ENCODE measurements around the gene ADTRP. TPM values are rescaled to one million over a fixed set of nuclear protein-coding genes. Genes with fewer than 3 reads are reported as not detected.

Gene ADTRP
- total RNA-seq, 1 experiment from 2014 or later, result 0.50 TPM

DNA sequence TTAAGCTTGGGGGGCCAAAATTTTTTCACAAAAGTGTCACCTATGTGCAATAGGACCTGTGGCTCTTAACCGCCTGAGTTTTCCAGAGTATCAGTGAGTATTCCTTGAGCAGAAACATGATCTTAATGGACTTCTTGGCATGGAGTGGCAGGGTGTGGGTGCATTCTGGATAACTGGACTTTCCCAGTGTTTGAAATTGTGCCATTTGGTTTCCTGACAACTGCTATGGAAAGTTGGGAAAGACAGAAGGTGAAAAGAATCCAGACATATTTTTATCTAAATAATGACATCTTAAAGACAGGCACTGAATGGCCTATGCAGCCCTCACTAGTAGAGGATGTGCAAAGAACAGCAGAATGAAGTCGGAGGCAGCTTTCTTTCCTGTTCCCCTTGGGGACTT lies 34.3 kb upstream of the ADTRP start:
- TF ChIP-seq, protein P1, sequence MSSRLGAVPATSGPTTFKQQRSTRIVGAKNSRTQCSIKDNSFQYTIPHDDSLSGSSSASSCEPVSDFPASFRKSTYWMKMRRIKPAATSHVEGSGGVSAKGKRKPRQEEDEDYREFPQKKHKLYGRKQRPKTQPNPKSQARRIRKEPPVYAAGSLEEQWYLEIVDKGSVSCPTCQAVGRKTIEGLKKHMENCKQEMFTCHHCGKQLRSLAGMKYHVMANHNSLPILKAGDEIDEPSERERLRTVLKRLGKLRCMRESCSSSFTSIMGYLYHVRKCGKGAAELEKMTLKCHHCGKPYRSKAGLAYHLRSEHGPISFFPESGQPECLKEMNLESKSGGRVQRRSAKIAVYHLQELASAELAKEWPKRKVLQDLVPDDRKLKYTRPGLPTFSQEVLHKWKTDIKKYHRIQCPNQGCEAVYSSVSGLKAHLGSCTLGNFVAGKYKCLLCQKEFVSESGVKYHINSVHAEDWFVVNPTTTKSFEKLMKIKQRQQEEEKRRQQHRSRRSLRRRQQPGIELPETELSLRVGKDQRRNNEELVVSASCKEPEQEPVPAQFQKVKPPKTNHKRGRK (CRISPR knock-in tag; IDR thresholded peaks at IDR 0.05; ENCODE audit: borderline replicate concordance), result no peak
- no peak for TF ChIP-seq CREM (CRISPR knock-in tag; IDR thresholded peaks at IDR 0.05)
- CTCF ChIA-PET, result no interaction called here

DNA sequence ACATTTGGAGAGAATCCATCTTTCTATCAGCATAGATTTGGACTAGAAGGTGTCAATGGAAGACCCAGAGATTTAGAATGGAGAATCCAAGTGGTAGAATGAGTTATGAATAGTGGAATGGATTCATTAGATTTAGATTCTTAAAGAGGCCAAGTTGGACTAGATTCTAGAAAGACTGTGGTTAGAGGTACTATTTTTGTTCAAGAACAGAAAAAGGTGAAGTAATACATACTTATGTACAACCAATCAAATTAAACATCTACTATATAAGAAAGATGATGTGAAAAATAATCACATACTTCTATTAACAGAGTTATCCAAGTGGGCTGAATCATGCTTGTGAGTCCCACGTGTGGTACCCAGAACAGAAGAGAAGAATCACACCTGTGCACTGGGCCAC lies 33.8 kb upstream of the ADTRP start:
- no peak for ATAC-seq
- TF ChIP-seq NR1H2 (CRISPR knock-in tag; IDR thresholded peaks at IDR 0.05) (no peak), ESRRA (CRISPR knock-in tag; IDR thresholded peaks at IDR 0.05; ENCODE audit: borderline replicate concordance) (no peak), TEAD4 (CRISPR knock-in tag; IDR thresholded peaks at IDR 0.05) (no peak), ZNF416 (CRISPR knock-in tag; IDR thresholded peaks at IDR 0.05) (no peak), FOXJ3 (CRISPR knock-in tag; IDR thresholded peaks at IDR 0.05; ENCODE audit: borderline replicate concordance) (no peak), MXD4 (CRISPR knock-in tag; IDR thresholded peaks at IDR 0.05; ENCODE audit: borderline replicate concordance) (no peak), NFYB (CRISPR knock-in tag; conservative IDR thresholded peaks at IDR 0.05; ENCODE audit: low read depth) (no peak)
- TF ChIP-seq, protein P2, sequence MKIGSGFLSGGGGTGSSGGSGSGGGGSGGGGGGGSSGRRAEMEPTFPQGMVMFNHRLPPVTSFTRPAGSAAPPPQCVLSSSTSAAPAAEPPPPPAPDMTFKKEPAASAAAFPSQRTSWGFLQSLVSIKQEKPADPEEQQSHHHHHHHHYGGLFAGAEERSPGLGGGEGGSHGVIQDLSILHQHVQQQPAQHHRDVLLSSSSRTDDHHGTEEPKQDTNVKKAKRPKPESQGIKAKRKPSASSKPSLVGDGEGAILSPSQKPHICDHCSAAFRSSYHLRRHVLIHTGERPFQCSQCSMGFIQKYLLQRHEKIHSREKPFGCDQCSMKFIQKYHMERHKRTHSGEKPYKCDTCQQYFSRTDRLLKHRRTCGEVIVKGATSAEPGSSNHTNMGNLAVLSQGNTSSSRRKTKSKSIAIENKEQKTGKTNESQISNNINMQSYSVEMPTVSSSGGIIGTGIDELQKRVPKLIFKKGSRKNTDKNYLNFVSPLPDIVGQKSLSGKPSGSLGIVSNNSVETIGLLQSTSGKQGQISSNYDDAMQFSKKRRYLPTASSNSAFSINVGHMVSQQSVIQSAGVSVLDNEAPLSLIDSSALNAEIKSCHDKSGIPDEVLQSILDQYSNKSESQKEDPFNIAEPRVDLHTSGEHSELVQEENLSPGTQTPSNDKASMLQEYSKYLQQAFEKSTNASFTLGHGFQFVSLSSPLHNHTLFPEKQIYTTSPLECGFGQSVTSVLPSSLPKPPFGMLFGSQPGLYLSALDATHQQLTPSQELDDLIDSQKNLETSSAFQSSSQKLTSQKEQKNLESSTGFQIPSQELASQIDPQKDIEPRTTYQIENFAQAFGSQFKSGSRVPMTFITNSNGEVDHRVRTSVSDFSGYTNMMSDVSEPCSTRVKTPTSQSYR (CRISPR knock-in tag; IDR thresholded peaks at IDR 0.05), result no peak
- TF ChIP-seq, protein P3, sequence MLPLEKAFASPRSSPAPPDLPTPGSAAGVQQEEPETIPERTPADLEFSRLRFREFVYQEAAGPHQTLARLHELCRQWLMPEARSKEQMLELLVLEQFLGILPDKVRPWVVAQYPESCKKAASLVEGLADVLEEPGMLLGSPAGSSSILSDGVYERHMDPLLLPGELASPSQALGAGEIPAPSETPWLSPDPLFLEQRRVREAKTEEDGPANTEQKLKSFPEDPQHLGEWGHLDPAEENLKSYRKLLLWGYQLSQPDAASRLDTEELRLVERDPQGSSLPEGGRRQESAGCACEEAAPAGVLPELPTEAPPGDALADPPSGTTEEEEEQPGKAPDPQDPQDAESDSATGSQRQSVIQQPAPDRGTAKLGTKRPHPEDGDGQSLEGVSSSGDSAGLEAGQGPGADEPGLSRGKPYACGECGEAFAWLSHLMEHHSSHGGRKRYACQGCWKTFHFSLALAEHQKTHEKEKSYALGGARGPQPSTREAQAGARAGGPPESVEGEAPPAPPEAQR (CRISPR knock-in tag; IDR thresholded peaks at IDR 0.05), result no peak
- TF ChIP-seq, protein P4, sequence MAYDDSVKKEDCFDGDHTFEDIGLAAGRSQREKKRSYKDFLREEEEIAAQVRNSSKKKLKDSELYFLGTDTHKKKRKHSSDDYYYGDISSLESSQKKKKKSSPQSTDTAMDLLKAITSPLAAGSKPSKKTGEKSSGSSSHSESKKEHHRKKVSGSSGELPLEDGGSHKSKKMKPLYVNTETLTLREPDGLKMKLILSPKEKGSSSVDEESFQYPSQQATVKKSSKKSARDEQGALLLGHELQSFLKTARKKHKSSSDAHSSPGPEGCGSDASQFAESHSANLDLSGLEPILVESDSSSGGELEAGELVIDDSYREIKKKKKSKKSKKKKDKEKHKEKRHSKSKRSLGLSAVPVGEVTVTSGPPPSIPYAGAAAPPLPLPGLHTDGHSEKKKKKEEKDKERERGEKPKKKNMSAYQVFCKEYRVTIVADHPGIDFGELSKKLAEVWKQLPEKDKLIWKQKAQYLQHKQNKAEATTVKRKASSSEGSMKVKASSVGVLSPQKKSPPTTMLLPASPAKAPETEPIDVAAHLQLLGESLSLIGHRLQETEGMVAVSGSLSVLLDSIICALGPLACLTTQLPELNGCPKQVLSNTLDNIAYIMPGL (CRISPR knock-in tag; IDR thresholded peaks at IDR 0.05), result no peak
- TF ChIP-seq, protein P5, sequence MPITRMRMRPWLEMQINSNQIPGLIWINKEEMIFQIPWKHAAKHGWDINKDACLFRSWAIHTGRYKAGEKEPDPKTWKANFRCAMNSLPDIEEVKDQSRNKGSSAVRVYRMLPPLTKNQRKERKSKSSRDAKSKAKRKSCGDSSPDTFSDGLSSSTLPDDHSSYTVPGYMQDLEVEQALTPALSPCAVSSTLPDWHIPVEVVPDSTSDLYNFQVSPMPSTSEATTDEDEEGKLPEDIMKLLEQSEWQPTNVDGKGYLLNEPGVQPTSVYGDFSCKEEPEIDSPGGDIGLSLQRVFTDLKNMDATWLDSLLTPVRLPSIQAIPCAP (CRISPR knock-in tag; IDR thresholded peaks at IDR 0.05), result no peak
- peaks cover 5% of the 10 kb centered on the region for H3K9me3 Mint-ChIP-seq
- CTCF ChIA-PET, result no interaction called here
- DNase-seq (ENCODE audit: low spot score), result no peak
- H3K4me1 Mint-ChIP-seq, result peaks cover 8% of the 10 kb centered on the region; the same call in 1 of the 2 replicates
- H3K27me3 Mint-ChIP-seq (ENCODE audit: low read depth), result no peaks in the 10 kb centered on the region; the same call in 1 of the 2 replicates
- no peak overlapping the region for H3K27ac Mint-ChIP-seq
- POLR2A ChIA-PET, result no interaction called here
- no peaks in the 10 kb centered on the region for H3K36me3 Mint-ChIP-seq
- H3K4me3 Mint-ChIP-seq, result no peak overlapping the region

More for the DNA sequence above, 34.3 kb upstream of the ADTRP start:
- Mint-ChIP-seq H3K4me3 (no peak overlapping the region), H3K9me3 (peaks cover 5% of the 10 kb centered on the region), H3K4me1 (peaks cover 8% of the 10 kb centered on the region; the same call in 1 of the 2 replicates), H3K36me3 (no peaks in the 10 kb centered on the region), H3K27me3 (ENCODE audit: low read depth) (no peaks in the 10 kb centered on the region; the same call in 1 of the 2 replicates), H3K27ac (no peak overlapping the region)
- ATAC-seq (no peak), DNase-seq (ENCODE audit: low spot score) (no peak)
- POLR2A ChIA-PET, result no interaction called here

DNA sequence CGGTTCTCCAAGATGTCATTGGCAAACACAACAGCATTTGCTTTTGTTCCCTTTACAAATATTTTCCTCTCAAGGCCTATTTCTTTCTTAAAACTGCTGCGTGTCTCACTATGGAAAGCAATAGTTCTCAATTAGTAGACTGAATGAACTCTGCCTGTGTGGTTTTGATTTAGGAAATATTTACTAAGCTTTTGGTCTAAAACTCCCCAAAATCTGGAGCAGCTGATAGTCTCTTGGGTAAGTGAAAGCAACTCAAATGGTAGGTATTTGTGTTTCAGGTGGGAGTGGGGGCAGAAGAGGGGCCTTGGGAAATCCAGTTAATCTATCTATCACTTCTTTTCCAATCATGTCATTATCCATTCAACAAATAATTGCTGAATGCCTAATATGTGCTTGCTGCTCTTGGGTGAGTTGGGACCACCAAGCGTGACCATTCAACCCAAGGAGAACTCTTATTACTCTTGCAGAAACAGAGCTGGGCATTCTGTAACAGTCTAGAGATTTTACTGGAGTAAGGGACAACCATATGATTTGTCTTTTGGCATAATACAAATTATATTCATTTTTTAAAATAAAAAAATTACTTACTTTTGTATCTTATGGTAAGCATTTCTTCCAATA lies 33.2 kb upstream of the ADTRP start:
- CTCF ChIA-PET, result no interaction called here
- no peak overlapping the region for H3K4me3 Mint-ChIP-seq
- TF ChIP-seq ZNF232 (CRISPR knock-in tag; IDR thresholded peaks at IDR 0.05) (no peak), ESRRA (CRISPR knock-in tag; IDR thresholded peaks at IDR 0.05; ENCODE audit: borderline replicate concordance) (no peak), IRF2 (CRISPR knock-in tag; IDR thresholded peaks at IDR 0.05; ENCODE audit: borderline replicate concordance, low read depth) (no peak), NFE2L1 (CRISPR knock-in tag; IDR thresholded peaks at IDR 0.05) (no peak), TEAD4 (CRISPR knock-in tag; IDR thresholded peaks at IDR 0.05) (no peak)
- TF ChIP-seq, protein P6, sequence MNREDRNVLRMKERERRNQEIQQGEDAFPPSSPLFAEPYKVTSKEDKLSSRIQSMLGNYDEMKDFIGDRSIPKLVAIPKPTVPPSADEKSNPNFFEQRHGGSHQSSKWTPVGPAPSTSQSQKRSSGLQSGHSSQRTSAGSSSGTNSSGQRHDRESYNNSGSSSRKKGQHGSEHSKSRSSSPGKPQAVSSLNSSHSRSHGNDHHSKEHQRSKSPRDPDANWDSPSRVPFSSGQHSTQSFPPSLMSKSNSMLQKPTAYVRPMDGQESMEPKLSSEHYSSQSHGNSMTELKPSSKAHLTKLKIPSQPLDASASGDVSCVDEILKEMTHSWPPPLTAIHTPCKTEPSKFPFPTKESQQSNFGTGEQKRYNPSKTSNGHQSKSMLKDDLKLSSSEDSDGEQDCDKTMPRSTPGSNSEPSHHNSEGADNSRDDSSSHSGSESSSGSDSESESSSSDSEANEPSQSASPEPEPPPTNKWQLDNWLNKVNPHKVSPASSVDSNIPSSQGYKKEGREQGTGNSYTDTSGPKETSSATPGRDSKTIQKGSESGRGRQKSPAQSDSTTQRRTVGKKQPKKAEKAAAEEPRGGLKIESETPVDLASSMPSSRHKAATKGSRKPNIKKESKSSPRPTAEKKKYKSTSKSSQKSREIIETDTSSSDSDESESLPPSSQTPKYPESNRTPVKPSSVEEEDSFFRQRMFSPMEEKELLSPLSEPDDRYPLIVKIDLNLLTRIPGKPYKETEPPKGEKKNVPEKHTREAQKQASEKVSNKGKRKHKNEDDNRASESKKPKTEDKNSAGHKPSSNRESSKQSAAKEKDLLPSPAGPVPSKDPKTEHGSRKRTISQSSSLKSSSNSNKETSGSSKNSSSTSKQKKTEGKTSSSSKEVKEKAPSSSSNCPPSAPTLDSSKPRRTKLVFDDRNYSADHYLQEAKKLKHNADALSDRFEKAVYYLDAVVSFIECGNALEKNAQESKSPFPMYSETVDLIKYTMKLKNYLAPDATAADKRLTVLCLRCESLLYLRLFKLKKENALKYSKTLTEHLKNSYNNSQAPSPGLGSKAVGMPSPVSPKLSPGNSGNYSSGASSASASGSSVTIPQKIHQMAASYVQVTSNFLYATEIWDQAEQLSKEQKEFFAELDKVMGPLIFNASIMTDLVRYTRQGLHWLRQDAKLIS (CRISPR knock-in tag; IDR thresholded peaks at IDR 0.05; ENCODE audit: borderline replicate concordance), result no peak

More for the DNA sequence above, 33.2 kb upstream of the ADTRP start:
- POLR2A ChIA-PET, result interaction anchor here (0.6 kb wide), 1 partner anchor 1280 kb away, joined by 8 read pairs; no protein-coding TSS in a partner anchor
- Mint-ChIP-seq H3K27ac (no peak overlapping the region), H3K27me3 (ENCODE audit: low read depth) (no peaks in the 10 kb centered on the region; the same call in 1 of the 2 replicates), H3K4me1 (peaks cover 9% of the 10 kb centered on the region), H3K9me3 (peaks cover 5% of the 10 kb centered on the region), H3K36me3 (no peaks in the 10 kb centered on the region)
- DNase-seq (ENCODE audit: low spot score) (no peak), ATAC-seq (no peak)
